ENCODE data around the gene TLCD4.

The TLCD4 gene

GRCh38 chr1:95138223-95138622 is 21.1 kb downstream of the TLCD4 start:
- Histone ChIP-seq H3K18ac (ENCODE audit: low read length) (no peak overlapping the region), H2BK120ac (ENCODE audit: low read depth, low read length) (no peak overlapping the region), H3K36me3 (ENCODE audit: control insufficient read depth, insufficient read depth, low read length) (no peaks in the 10 kb centered on the region), H3K27ac (ENCODE audit: low read depth, low read length) (no peak overlapping the region), H3K27me3 (ENCODE audit: insufficient read depth, low read length, poor library complexity) (no peaks in the 10 kb centered on the region), H3K4me3 (ENCODE audit: low read length) (no peak overlapping the region), H3K4me1 (ENCODE audit: control insufficient read depth, low read depth, low read length) (no peaks in the 10 kb centered on the region), H2BK5ac (ENCODE audit: low read length) (no peak overlapping the region), H3K9ac (ENCODE audit: low read length) (no peak overlapping the region), H4K5ac (ENCODE audit: low read length) (no peak overlapping the region), H3K4ac (ENCODE audit: low read depth, low read length) (no peak overlapping the region), H2BK15ac (replicated peaks; ENCODE audit: low read depth) (no peak overlapping the region), H4K8ac (ENCODE audit: low read depth, low read length) (no peak overlapping the region), H3K23ac (ENCODE audit: low read length) (no peak overlapping the region), H3K56ac (ENCODE audit: low read length) (no peak overlapping the region), H3K79me1 (ENCODE audit: low read length) (no peaks in the 10 kb centered on the region), H3K79me2 (ENCODE audit: control insufficient read depth, insufficient read depth, low read length) (no peaks in the 10 kb centered on the region), H3K4me2 (ENCODE audit: low read length) (no peak overlapping the region), H2AK5ac (ENCODE audit: low read length) (no peak overlapping the region)
- no peak for DNase-seq

- no peak overlapping the region for H3K4me2 ChIP-seq (ENCODE audit: low read length)
- no CpG with 5 or more reads among the region's 1 CpG for WGBS (ENCODE audit: extremely low coverage, insufficient coverage, low lambda C conversion rate)
- no peaks in the 10 kb centered on the region for H3K27me3 ChIP-seq (ENCODE audit: insufficient read depth, low read length, poor library complexity)
- H2BK5ac ChIP-seq (ENCODE audit: low read length), result no peak overlapping the region
- H2BK15ac ChIP-seq (replicated peaks; ENCODE audit: low read depth), result no peak overlapping the region
- H3K4me1 ChIP-seq (ENCODE audit: control insufficient read depth, low read depth, low read length), result no peaks in the 10 kb centered on the region
- no peak overlapping the region for H3K56ac ChIP-seq (ENCODE audit: low read length)
- no peak overlapping the region for H2BK120ac ChIP-seq (ENCODE audit: low read depth, low read length)
- no peak overlapping the region for H2AK5ac ChIP-seq (ENCODE audit: low read length)
- DNase-seq, result no peak
- no peak overlapping the region for H3K9ac ChIP-seq (ENCODE audit: low read length)
- H3K23ac ChIP-seq (ENCODE audit: low read length), result no peak overlapping the region
- H3K4me3 ChIP-seq (ENCODE audit: low read length), result no peak overlapping the region
- no peaks in the 10 kb centered on the region for H3K79me2 ChIP-seq (ENCODE audit: control insufficient read depth, insufficient read depth, low read length)
- no peak overlapping the region for H3K4ac ChIP-seq (ENCODE audit: low read depth, low read length)
- no peak overlapping the region for H3K27ac ChIP-seq (ENCODE audit: low read depth, low read length)
- H3K36me3 ChIP-seq (ENCODE audit: control insufficient read depth, insufficient read depth, low read length), result no peaks in the 10 kb centered on the region
- no peak overlapping the region for H3K18ac ChIP-seq (ENCODE audit: low read length)
- no peak overlapping the region for H4K5ac ChIP-seq (ENCODE audit: low read length)
- H3K79me1 ChIP-seq (ENCODE audit: low read length), result no peaks in the 10 kb centered on the region
- H4K8ac ChIP-seq (ENCODE audit: low read depth, low read length), result no peak overlapping the region
Measured at GRCh38 chr1:95139039-95139438, 21.9 kb downstream of the TLCD4 start.

GRCh38 chr1:95140791-95141190 is 23.6 kb downstream of the TLCD4 start:
- no peak overlapping the region for H3K4me3 ChIP-seq (ENCODE audit: low read length)
- H3K9ac ChIP-seq (ENCODE audit: low read length), result no peak overlapping the region
- no peak overlapping the region for H4K5ac ChIP-seq (ENCODE audit: low read length)
- no peak overlapping the region for H3K27ac ChIP-seq (ENCODE audit: low read depth, low read length)
- no peak overlapping the region for H4K8ac ChIP-seq (ENCODE audit: low read depth, low read length)
- DNase-seq, result no peak
- H3K4me1 ChIP-seq (ENCODE audit: control insufficient read depth, low read depth, low read length), result no peaks in the 10 kb centered on the region
- H3K4ac ChIP-seq (ENCODE audit: low read depth, low read length), result no peak overlapping the region
- no peaks in the 10 kb centered on the region for H3K36me3 ChIP-seq (ENCODE audit: control insufficient read depth, insufficient read depth, low read length)
- no peak overlapping the region for H3K23ac ChIP-seq (ENCODE audit: low read length)
- H3K4me2 ChIP-seq (ENCODE audit: low read length), result no peak overlapping the region
- no peak overlapping the region for H2BK5ac ChIP-seq (ENCODE audit: low read length)
- H3K27me3 ChIP-seq (ENCODE audit: insufficient read depth, low read length, poor library complexity), result no peaks in the 10 kb centered on the region
- H3K79me1 ChIP-seq (ENCODE audit: low read length), result no peaks in the 10 kb centered on the region
- no peak overlapping the region for H2AK5ac ChIP-seq (ENCODE audit: low read length)
- H2BK15ac ChIP-seq (replicated peaks; ENCODE audit: low read depth), result no peak overlapping the region
- H2BK120ac ChIP-seq (ENCODE audit: low read depth, low read length), result no peak overlapping the region
- no peak overlapping the region for H3K56ac ChIP-seq (ENCODE audit: low read length)
- no peaks in the 10 kb centered on the region for H3K79me2 ChIP-seq (ENCODE audit: control insufficient read depth, insufficient read depth, low read length)
- H3K18ac ChIP-seq (ENCODE audit: low read length), result no peak overlapping the region

- H2BK15ac ChIP-seq (replicated peaks; ENCODE audit: low read depth), result no peak overlapping the region
- H3K4me1 ChIP-seq (ENCODE audit: control insufficient read depth, low read depth, low read length), result no peaks in the 10 kb centered on the region
- H3K27ac ChIP-seq (ENCODE audit: low read depth, low read length), result no peak overlapping the region
- H3K4me2 ChIP-seq (ENCODE audit: low read length), result no peak overlapping the region
- H3K27me3 ChIP-seq (ENCODE audit: insufficient read depth, low read length, poor library complexity), result no peaks in the 10 kb centered on the region
- H3K56ac ChIP-seq (ENCODE audit: low read length), result no peak overlapping the region
- no peak overlapping the region for H2BK5ac ChIP-seq (ENCODE audit: low read length)
- no CpG with 5 or more reads among the region's 1 CpG for WGBS (ENCODE audit: extremely low coverage, insufficient coverage, low lambda C conversion rate)
- H4K5ac ChIP-seq (ENCODE audit: low read length), result no peak overlapping the region
- H2BK120ac ChIP-seq (ENCODE audit: low read depth, low read length), result no peak overlapping the region
- no peak overlapping the region for H3K9ac ChIP-seq (ENCODE audit: low read length)
- no peak overlapping the region for H2AK5ac ChIP-seq (ENCODE audit: low read length)
- H3K23ac ChIP-seq (ENCODE audit: low read length), result no peak overlapping the region
- no peak overlapping the region for H3K4ac ChIP-seq (ENCODE audit: low read depth, low read length)
- H4K8ac ChIP-seq (ENCODE audit: low read depth, low read length), result no peak overlapping the region
- DNase-seq, result no peak
- H3K79me1 ChIP-seq (ENCODE audit: low read length), result no peaks in the 10 kb centered on the region
- no peaks in the 10 kb centered on the region for H3K79me2 ChIP-seq (ENCODE audit: control insufficient read depth, insufficient read depth, low read length)
- no peaks in the 10 kb centered on the region for H3K36me3 ChIP-seq (ENCODE audit: control insufficient read depth, insufficient read depth, low read length)
- no peak overlapping the region for H3K4me3 ChIP-seq (ENCODE audit: low read length)
- no peak overlapping the region for H3K18ac ChIP-seq (ENCODE audit: low read length)
Measured at GRCh38 chr1:95145493-95145892, 28.3 kb downstream of the TLCD4 start.

- Histone ChIP-seq H3K56ac (ENCODE audit: low read length) (no peak overlapping the region), H3K9ac (ENCODE audit: low read length) (no peak overlapping the region), H2BK5ac (ENCODE audit: low read length) (no peak overlapping the region), H3K23ac (ENCODE audit: low read length) (no peak overlapping the region), H4K5ac (ENCODE audit: low read length) (no peak overlapping the region), H2BK120ac (ENCODE audit: low read depth, low read length) (no peak overlapping the region), H3K27ac (ENCODE audit: low read depth, low read length) (no peak overlapping the region), H2BK15ac (replicated peaks; ENCODE audit: low read depth) (no peak overlapping the region), H3K79me1 (ENCODE audit: low read length) (no peaks in the 10 kb centered on the region), H3K4me2 (ENCODE audit: low read length) (no peak overlapping the region), H3K18ac (ENCODE audit: low read length) (no peak overlapping the region), H3K36me3 (ENCODE audit: control insufficient read depth, insufficient read depth, low read length) (no peaks in the 10 kb centered on the region), H3K4me3 (ENCODE audit: low read length) (no peak overlapping the region), H3K4ac (ENCODE audit: low read depth, low read length) (no peak overlapping the region), H2AK5ac (ENCODE audit: low read length) (no peak overlapping the region), H3K4me1 (ENCODE audit: control insufficient read depth, low read depth, low read length) (no peaks in the 10 kb centered on the region), H4K8ac (ENCODE audit: low read depth, low read length) (no peak overlapping the region), H3K79me2 (ENCODE audit: control insufficient read depth, insufficient read depth, low read length) (no peaks in the 10 kb centered on the region), H3K27me3 (ENCODE audit: insufficient read depth, low read length, poor library complexity) (no peaks in the 10 kb centered on the region)
- no peak for DNase-seq
Measured at GRCh38 chr1:95146637-95147036, 29.5 kb downstream of the TLCD4 start.

- Histone ChIP-seq H3K79me2 (ENCODE audit: control insufficient read depth, insufficient read depth, low read length) (no peaks in the 10 kb centered on the region), H4K8ac (ENCODE audit: low read depth, low read length) (no peak overlapping the region), H2BK120ac (ENCODE audit: low read depth, low read length) (no peak overlapping the region), H3K9ac (ENCODE audit: low read length) (no peak overlapping the region), H3K36me3 (ENCODE audit: control insufficient read depth, insufficient read depth, low read length) (no peaks in the 10 kb centered on the region), H3K56ac (ENCODE audit: low read length) (no peak overlapping the region), H3K23ac (ENCODE audit: low read length) (no peak overlapping the region), H3K4ac (ENCODE audit: low read depth, low read length) (no peak overlapping the region), H2AK5ac (ENCODE audit: low read length) (no peak overlapping the region), H2BK15ac (replicated peaks; ENCODE audit: low read depth) (no peak overlapping the region), H3K4me1 (ENCODE audit: control insufficient read depth, low read depth, low read length) (no peaks in the 10 kb centered on the region), H3K4me2 (ENCODE audit: low read length) (no peak overlapping the region), H3K27ac (ENCODE audit: low read depth, low read length) (no peak overlapping the region), H3K4me3 (ENCODE audit: low read length) (no peak overlapping the region), H3K27me3 (ENCODE audit: insufficient read depth, low read length, poor library complexity) (no peaks in the 10 kb centered on the region), H3K18ac (ENCODE audit: low read length) (no peak overlapping the region), H3K79me1 (ENCODE audit: low read length) (no peaks in the 10 kb centered on the region), H4K5ac (ENCODE audit: low read length) (no peak overlapping the region), H2BK5ac (ENCODE audit: low read length) (no peak overlapping the region)
- no peak for DNase-seq
- no CpG with 5 or more reads among the region's 1 CpG for WGBS (ENCODE audit: extremely low coverage, insufficient coverage, low lambda C conversion rate)
Measured at GRCh38 chr1:95154096-95154495, 36.9 kb downstream of the TLCD4 start.

All from mesendoderm (in vitro differentiated cells).